ENCODE results near the gene ADGRG4.
"Not testable (repeated sequence)": the region's sequence is repeated elsewhere in the genome, so short reads cannot be mapped to it uniquely, and the experiment has no call there.

Gene ADGRG4

DNA sequence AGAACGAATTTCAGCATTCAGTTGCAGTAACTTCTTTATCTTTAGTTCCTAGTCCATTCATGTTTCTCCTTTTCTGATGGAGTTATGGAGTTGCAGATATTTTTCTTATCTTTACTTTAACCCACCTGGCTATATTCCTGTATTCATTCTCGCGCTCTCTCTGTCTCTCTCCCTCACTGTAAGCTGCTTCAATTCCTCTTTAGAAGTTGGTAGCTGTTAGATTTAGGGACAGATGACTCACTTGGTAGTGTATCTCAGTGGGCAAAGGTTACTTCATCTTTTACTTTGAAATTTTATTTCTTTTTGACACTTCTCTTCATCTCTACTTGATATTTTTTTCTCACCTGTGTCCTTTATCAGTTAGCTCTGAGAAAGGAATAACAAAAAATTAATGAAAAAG, 137.4 kb downstream of the ADGRG4 start:
- TF ChIP-seq, protein P1, sequence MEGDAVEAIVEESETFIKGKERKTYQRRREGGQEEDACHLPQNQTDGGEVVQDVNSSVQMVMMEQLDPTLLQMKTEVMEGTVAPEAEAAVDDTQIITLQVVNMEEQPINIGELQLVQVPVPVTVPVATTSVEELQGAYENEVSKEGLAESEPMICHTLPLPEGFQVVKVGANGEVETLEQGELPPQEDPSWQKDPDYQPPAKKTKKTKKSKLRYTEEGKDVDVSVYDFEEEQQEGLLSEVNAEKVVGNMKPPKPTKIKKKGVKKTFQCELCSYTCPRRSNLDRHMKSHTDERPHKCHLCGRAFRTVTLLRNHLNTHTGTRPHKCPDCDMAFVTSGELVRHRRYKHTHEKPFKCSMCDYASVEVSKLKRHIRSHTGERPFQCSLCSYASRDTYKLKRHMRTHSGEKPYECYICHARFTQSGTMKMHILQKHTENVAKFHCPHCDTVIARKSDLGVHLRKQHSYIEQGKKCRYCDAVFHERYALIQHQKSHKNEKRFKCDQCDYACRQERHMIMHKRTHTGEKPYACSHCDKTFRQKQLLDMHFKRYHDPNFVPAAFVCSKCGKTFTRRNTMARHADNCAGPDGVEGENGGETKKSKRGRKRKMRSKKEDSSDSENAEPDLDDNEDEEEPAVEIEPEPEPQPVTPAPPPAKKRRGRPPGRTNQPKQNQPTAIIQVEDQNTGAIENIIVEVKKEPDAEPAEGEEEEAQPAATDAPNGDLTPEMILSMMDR (IDR thresholded peaks at IDR 0.05; ENCODE audit: low read depth, low read length), result no peak
- DNase-seq (ENCODE audit: extremely low read depth, low read depth), result no peak

DNA sequence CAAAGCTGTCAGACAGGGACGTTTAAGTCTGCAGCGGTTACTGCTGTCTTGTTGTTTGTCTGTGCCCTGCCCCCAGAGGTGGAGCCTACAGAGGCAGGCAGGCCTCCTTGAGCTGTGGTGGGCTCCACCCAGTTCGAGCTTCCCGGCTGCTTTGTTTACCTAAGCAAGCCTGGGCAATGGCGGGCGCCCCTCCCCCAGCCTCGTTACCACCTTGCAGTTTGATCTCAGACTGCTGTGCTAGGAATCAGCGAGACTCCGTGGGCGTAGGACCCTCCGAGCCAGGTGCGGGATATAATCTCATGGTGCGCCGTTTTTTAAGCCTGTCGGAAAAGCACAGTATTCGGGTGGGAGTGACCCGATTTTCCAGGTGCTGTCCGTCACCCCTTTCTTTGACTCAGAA, 144.9 kb downstream of the ADGRG4 start:
- DNase-seq (ENCODE audit: extremely low read depth, low read depth), result not testable (repeated sequence)

DNA sequence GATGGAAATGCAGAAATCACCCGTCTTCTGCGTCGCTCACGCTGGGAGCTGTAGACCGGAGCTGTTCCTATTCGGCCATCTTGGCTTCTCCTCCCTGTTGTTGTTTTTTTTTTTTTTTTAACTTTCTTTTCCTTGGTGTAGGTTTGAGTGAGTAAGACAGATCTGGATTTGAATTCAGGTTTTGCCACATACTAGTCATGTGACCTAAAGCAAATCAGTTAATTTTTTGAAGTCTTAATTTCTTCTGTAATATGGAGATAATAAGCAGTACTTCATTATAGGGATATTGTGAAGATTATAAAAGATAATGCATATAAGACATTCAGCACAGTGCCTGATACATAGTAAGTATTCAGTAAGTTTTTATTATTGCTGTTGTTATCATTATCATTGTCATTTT, 145.4 kb downstream of the ADGRG4 start:
- DNase-seq (ENCODE audit: extremely low read depth, low read depth), result no peak
- TF ChIP-seq, protein P1 (IDR thresholded peaks at IDR 0.05; ENCODE audit: low read depth, low read length), result no peak

DNA sequence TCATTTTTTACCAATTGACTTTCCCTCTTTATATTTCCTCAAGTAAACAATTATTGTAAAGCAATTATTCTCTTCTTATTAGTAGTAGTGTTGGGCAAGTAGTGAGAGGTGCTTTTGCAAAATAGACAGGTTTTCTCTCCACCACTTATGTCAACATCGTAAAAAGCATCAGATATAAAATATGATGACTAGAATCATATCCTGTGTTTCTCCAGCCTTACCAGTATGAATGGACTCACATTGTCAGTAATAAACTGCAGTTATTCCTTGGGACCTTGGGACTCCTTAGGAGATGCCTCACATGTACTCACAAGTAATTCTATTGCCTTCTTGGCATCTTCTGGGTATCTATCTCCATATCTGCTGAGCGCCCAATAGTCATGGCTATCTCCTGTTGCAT, 146.5 kb downstream of the ADGRG4 start:
- TF ChIP-seq, protein P1 (IDR thresholded peaks at IDR 0.05; ENCODE audit: low read depth, low read length), result no peak
- no peak for DNase-seq (ENCODE audit: extremely low read depth, low read depth)

DNA sequence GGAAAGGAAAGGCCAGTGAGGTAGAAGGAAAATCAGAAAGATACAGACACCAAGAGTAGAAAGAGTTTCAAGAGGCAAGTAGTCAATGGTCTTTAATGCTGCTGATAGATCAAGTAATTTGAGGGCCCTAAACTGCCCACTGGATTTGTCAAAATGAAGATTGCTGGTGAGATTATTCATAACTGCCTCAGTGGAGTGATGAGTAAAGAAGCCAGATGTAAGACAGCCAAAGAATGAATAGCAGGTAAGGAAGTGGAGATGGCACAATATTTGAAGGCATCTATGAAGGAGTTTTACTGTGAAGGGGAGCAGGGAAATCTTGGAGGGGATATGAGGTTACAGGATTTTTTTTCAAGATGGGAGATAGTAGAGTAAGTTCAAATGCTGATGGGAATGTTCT, 147.2 kb downstream of the ADGRG4 start:
- TF ChIP-seq, protein P1 (IDR thresholded peaks at IDR 0.05; ENCODE audit: low read depth, low read length), result no peak
- DNase-seq (ENCODE audit: extremely low read depth, low read depth), result no peak

DNA sequence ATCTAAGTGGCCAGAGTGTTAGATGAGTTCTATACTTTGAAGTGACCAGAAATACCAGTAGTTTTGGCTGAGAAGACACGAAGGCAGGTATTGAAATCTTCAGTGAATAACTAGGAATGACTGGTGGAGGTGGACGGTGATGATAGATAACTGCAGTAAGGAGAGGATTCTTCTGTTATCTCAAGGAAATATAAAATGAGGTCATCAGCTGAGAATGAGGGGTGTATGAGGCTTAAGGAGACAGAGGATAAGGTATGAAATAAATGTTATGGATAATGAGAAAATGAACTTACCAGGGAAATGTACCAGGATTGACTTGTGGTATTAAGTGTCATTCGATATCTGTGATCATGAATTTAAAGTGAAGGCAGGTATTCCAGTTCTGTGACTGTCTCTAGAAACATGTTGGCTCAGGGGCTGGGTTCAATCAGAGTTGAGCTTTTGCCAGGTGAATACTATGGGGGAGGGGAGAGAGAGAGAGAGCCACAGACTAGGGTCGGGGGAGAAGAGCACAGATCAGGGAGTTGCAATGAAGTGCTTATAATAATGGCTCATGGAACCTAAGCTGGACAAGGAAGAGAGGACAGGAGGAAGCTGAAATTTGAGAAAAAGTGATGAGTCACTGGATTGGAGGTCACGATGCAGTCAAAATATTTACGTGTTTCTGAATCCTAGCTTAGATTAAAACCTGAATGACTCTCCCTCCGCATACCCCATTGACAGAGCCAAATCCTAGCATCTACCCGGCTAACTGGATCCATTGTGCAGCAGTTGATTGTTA, 149.5 kb downstream of the ADGRG4 start:
- TF ChIP-seq, protein P1 (IDR thresholded peaks at IDR 0.05; ENCODE audit: low read depth, low read length), result no peak
- DNase-seq (ENCODE audit: extremely low read depth, low read depth), result no peak

DNA sequence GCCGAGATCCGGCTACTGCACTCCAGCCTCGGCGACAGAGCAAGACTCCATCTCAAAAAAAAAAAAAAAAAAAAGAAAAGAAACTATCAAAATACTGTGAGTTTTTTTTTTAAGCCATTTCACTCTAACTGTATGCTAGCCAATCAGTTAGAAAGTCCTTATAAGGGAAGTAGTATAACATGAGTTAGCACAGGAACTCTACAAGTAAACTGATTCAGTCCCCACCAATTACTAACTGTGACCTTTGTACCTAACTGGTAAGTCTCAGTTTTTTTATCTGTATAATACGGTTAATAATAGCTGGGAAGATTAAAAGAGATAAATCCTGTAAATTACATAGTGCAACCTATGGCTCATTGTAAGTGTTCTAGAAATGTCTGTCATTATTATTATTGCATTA, 151.9 kb downstream of the ADGRG4 start:
- no peak for DNase-seq (ENCODE audit: extremely low read depth, low read depth)
- TF ChIP-seq, protein P1 (IDR thresholded peaks at IDR 0.05; ENCODE audit: low read depth, low read length), result no peak

DNA sequence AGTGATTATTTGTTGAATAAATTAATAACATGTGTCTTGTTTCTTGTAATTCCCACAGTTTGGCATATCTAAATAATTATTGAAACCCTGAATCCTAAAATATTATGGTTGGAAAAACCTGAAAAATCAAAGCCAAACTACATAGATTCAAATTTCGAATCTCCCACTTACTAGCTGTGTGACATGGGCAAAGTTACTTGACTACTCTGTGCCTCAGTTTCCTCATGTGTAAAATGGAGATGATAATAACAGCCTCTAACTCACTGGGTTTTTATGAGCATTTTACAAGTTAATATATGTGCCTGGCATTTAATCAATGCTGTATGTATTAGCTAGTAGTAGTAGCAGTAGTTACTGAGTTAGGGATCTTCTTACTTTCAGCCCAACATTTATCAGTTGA, 152.4 kb downstream of the ADGRG4 start:
- TF ChIP-seq, protein P1 (IDR thresholded peaks at IDR 0.05; ENCODE audit: low read depth, low read length), result no peak
- no peak for DNase-seq (ENCODE audit: extremely low read depth, low read depth)
